Activated CD8-positive, alpha-beta T cell treated with anti-CD3 and anti-CD28 coated beads for 36 hours (primary cell): ENCODE measurements around the gene ANXA3. TPM values are rescaled to one million over a fixed set of nuclear protein-coding genes. Genes with fewer than 3 reads are reported as not detected.

Source experiments
- ATAC-seq: fragments of 200-7000 bp; cut with Tn5 transposase; one replicate; pipeline ENCODE4 v1.10.0; 2021; ENCODE audit warnings: mild to moderate bottlenecking, moderate library complexity
- CTCF ChIA-PET: fragments of 350-600 bp; sonication (Branson Sonifier 250); formaldehyde crosslinking; loops from one replicate; lab custom pipeline; 2021; ENCODE audit warnings: antibody characterized with exemption; lab: Charles Lee
- POLR2A ChIA-PET: fragments of 350-600 bp; sonication (Branson Sonifier 250); formaldehyde crosslinking; loops from one replicate; lab custom pipeline; 2021; ENCODE audit warnings: antibody characterized with exemption; lab: Charles Lee
- DNase-seq: peaks from one replicate; pipeline ENCODE4 v3.0.0-alpha.2; 2020
- H3K27ac Mint-ChIP-seq: one replicate; pipeline ENCODE4 v1.8.0; 2021; ENCODE audit warnings: mild to moderate bottlenecking, mixed read lengths
- H3K27me3 Mint-ChIP-seq: one replicate; pipeline ENCODE4 v1.8.0; 2021; ENCODE audit warnings: mixed read lengths
- H3K36me3 Mint-ChIP-seq: one replicate; pipeline ENCODE4 v1.8.0; 2021; ENCODE audit warnings: low read depth, mixed read lengths
- H3K4me1 Mint-ChIP-seq: one replicate; pipeline ENCODE4 v1.8.0; 2021; ENCODE audit warnings: low read depth, mixed read lengths
- H3K4me3 Mint-ChIP-seq: one replicate; pipeline ENCODE4 v1.8.0; 2021; ENCODE audit warnings: mild to moderate bottlenecking, moderate library complexity, mixed read lengths
- H3K9me3 Mint-ChIP-seq: one replicate; pipeline ENCODE4 v1.8.0; 2021; ENCODE audit warnings: mixed read lengths
- intact Hi-C: fragments of 100-400 bp; cut with micrococcal nuclease; formaldehyde crosslinking; loops from one replicate; pipeline ENCODE4 v1.10.0; 2022
- total RNA-seq, 2 experiments: library from RNA; stranded (reverse); gene quantifications; one replicate each; pipeline ENCODE4 v1.2.3, GENCODE V29; 2021
- TF ChIP-seq, protein P1 (sequence below): fragments of 200-600 bp; IDR thresholded peaks from one replicate; pipeline ENCODE4 v1.8.0; 2022; ENCODE audit warnings: antibody characterized with exemption, mild to moderate bottlenecking

Gene ANXA3
- total RNA-seq, 2 experiments from 2014 or later, result 0.63 to 0.90 TPM

- no peak overlapping the region for H3K4me3 Mint-ChIP-seq
- POLR2A ChIA-PET, result interaction anchor here (1.0 kb wide), 1 partner anchor 10 kb away, joined by 3 read pairs; no protein-coding TSS in a partner anchor
- DNase-seq (no peak), ATAC-seq (no peak)
- TF ChIP-seq, protein P1, sequence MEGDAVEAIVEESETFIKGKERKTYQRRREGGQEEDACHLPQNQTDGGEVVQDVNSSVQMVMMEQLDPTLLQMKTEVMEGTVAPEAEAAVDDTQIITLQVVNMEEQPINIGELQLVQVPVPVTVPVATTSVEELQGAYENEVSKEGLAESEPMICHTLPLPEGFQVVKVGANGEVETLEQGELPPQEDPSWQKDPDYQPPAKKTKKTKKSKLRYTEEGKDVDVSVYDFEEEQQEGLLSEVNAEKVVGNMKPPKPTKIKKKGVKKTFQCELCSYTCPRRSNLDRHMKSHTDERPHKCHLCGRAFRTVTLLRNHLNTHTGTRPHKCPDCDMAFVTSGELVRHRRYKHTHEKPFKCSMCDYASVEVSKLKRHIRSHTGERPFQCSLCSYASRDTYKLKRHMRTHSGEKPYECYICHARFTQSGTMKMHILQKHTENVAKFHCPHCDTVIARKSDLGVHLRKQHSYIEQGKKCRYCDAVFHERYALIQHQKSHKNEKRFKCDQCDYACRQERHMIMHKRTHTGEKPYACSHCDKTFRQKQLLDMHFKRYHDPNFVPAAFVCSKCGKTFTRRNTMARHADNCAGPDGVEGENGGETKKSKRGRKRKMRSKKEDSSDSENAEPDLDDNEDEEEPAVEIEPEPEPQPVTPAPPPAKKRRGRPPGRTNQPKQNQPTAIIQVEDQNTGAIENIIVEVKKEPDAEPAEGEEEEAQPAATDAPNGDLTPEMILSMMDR, result no peak
- CTCF ChIA-PET, result interaction anchor here (0.7 to 1.5 kb wide), 2 partner anchors 10 to 14 kb away, joined by 3 to 5 read pairs; no protein-coding TSS in a partner anchor
- H3K27me3 Mint-ChIP-seq, result no peaks in the 10 kb centered on the region
- no peaks in the 10 kb centered on the region for H3K36me3 Mint-ChIP-seq
- intact Hi-C loops, result no loop called here
- H3K27ac Mint-ChIP-seq, result no peak overlapping the region
- no peaks in the 10 kb centered on the region for H3K9me3 Mint-ChIP-seq
- H3K4me1 Mint-ChIP-seq, result peaks cover 2% of the 10 kb centered on the region
Observed at GRCh38 chr4:78647272-78647671, 95.7 kb downstream of the ANXA3 start.

- ATAC-seq, result no peak
- ChIA-PET POLR2A (no interaction called here), CTCF (no interaction called here)
- TF ChIP-seq, protein P1, result no peak
- H3K4me1 Mint-ChIP-seq, result peaks cover 2% of the 10 kb centered on the region
- H3K9me3 Mint-ChIP-seq, result no peaks in the 10 kb centered on the region
- H3K27me3 Mint-ChIP-seq, result no peaks in the 10 kb centered on the region
- DNase-seq, result no peak
- no peak overlapping the region for H3K4me3 Mint-ChIP-seq
- no peaks in the 10 kb centered on the region for H3K36me3 Mint-ChIP-seq
- intact Hi-C loops, result no loop called here
- no peak overlapping the region for H3K27ac Mint-ChIP-seq
Observed at GRCh38 chr4:78648640-78649363, 97.2 kb downstream of the ANXA3 start.

DNA sequence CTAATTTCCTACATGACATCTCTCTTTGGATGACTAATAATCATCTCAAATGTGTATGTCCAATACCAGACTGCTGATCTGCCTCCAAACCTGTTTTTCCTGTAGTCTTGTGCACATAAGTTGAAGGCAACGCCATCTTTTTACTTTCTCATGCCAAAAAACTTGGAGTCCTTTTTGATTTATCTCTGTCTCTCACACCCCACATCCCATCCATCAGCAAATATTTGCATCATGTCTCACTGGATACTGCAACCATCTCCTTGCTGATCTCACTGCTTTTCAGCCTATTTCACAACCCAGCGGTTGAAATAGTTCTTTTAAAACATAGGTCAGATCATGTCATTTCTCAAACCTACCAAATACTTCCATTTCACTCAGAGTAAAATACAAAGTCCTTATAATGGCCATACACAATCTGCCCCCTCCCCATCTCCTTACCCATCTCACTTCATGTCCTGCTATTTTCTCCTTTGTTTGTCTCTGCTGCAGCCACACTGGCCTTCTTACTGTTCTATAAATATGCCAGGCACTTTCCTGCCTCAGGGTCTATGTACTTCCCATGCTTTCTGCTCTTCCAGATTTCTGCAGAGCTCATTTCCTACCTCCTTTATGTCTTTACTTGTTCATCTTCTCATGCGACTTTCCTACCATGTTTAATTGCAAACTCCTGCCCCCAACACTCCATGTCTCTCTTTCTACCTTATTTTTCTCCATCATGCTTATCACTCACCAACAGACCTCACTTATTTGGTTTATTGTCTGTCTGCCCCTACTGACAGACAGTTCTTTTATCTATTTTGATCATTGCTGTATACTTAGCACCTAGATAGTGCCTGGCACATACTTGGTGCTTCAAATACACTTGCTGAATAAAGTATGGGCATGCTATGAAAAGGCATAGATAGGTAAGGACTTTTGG lies 98.8 kb downstream of the ANXA3 start:
- CTCF ChIA-PET, result interaction anchor here (0.7 to 1.4 kb wide), 3 partner anchors 7 to 121 kb away, joined by 3 read pairs; no protein-coding TSS in a partner anchor
- no peaks in the 10 kb centered on the region for H3K9me3 Mint-ChIP-seq
- H3K27ac Mint-ChIP-seq, result no peak overlapping the region
- no peaks in the 10 kb centered on the region for H3K27me3 Mint-ChIP-seq
- H3K4me1 Mint-ChIP-seq, result no peaks in the 10 kb centered on the region
- intact Hi-C loops, result no loop called here
- TF ChIP-seq, protein P1, result no peak
- no peak for DNase-seq
- no peak overlapping the region for H3K4me3 Mint-ChIP-seq
- no peak for ATAC-seq
- H3K36me3 Mint-ChIP-seq, result no peaks in the 10 kb centered on the region
- POLR2A ChIA-PET, result interaction anchor here (0.6 kb wide), 1 partner anchor 47 kb away, joined by 3 read pairs; no protein-coding TSS in a partner anchor

GRCh38 chr4:78651250-78651860 lies 99.8 kb downstream of the ANXA3 start:
- Mint-ChIP-seq H3K4me3 (no peak overlapping the region), H3K27me3 (no peaks in the 10 kb centered on the region), H3K36me3 (no peaks in the 10 kb centered on the region), H3K9me3 (no peaks in the 10 kb centered on the region), H3K27ac (no peak overlapping the region), H3K4me1 (no peaks in the 10 kb centered on the region)
- intact Hi-C loops, result no loop called here
- ChIA-PET POLR2A (interaction anchor here (0.6 to 0.9 kb wide), 3 partner anchors 8 to 48 kb away, joined by 3 to 4 read pairs (median 3); no protein-coding TSS in a partner anchor), CTCF (interaction anchor here (0.7 to 1.6 kb wide), 6 partner anchors 8 to 213 kb away, joined by 3 to 5 read pairs (median 3); no protein-coding TSS in a partner anchor)
- TF ChIP-seq, protein P1, result no peak
- ATAC-seq, result no peak
- no peak for DNase-seq
